Left hindlimb (tissue), 1 donor: ENCODE results near the gene ZNF574.
"Not testable (repeated sequence)": the region's sequence is repeated elsewhere in the genome, so short reads cannot be mapped to it uniquely, and the experiment has no call there.

Experiments
- DNase-seq: peaks from one replicate; pipeline ENCODE4 v3.0.0-alpha.2; 2018

Gene ZNF574

GRCh38 chr19:42075616-42076379 lies at the start of gene ZNF574:
ZNF574 (plus strand) TSS chr19:42076166; CDS start chr19:42078607, 2,441 bp downstream.
- DNase-seq: peak; percentile 99

GRCh38 chr19:42028304-42029216 lies 47.4 kb upstream of the ZNF574 start:
- no peak for DNase-seq

GRCh38 chr19:42030645-42031440 lies 45.1 kb upstream of the ZNF574 start:
- no peak for DNase-seq

GRCh38 chr19:42032431-42032830 lies 43.5 kb upstream of the ZNF574 start:
- DNase-seq: no peak

- no peak for DNase-seq
Observed at GRCh38 chr19:42033413-42033812, 42.6 kb upstream of the ZNF574 start.

- not testable (repeated sequence) for DNase-seq
Observed at GRCh38 chr19:42034640-42035391, 41.1 kb upstream of the ZNF574 start.

GRCh38 chr19:42037649-42038048 lies 38.3 kb upstream of the ZNF574 start:
- DNase-seq: no peak

- DNase-seq: no peak
Observed at GRCh38 chr19:42038666-42039065, 37.3 kb upstream of the ZNF574 start.

- no peak for DNase-seq
Observed at GRCh38 chr19:42040031-42040430, 35.9 kb upstream of the ZNF574 start.

- DNase-seq: not testable (repeated sequence)
Observed at GRCh38 chr19:42040491-42040890, 35.5 kb upstream of the ZNF574 start.

- DNase-seq: no peak
Observed at GRCh38 chr19:42042455-42043170, 33.4 kb upstream of the ZNF574 start.

GRCh38 chr19:42045575-42045974 lies 30.4 kb upstream of the ZNF574 start:
- no peak for DNase-seq

GRCh38 chr19:42048992-42049391 lies 27.0 kb upstream of the ZNF574 start:
- no peak for DNase-seq

- no peak for DNase-seq
Observed at GRCh38 chr19:42051166-42052115, 24.5 kb upstream of the ZNF574 start.

- DNase-seq: no peak
Observed at GRCh38 chr19:42052241-42052863, 23.6 kb upstream of the ZNF574 start.

- no peak for DNase-seq
Observed at GRCh38 chr19:42053037-42053935, 22.7 kb upstream of the ZNF574 start.

GRCh38 chr19:42054205-42054604 lies 21.8 kb upstream of the ZNF574 start:
- DNase-seq: no peak

GRCh38 chr19:42057846-42058245 lies 18.1 kb upstream of the ZNF574 start:
- no peak for DNase-seq

- no peak for DNase-seq
Observed at GRCh38 chr19:42059196-42059595, 16.8 kb upstream of the ZNF574 start.
